Esophagus muscularis mucosa (tissue), 4 donors: Measurements from ENCODE around the gene PPP1R12A. TPM values are rescaled to one million over a fixed set of nuclear protein-coding genes. Genes with fewer than 3 reads are reported as not detected.

Experiments
- DNase-seq: peaks from one replicate; pipeline ENCODE4 v3.0.0-alpha.2; 2017; ENCODE audit errors: extremely low spot score
- H3K27ac ChIP-seq, 4 donors: fragments of 200-600 bp; sonication (generic); replicated peaks in 1 of 4; 1 replicate in 3 of 4; 2 replicates in 1 of 4; pipeline ENCODE4 v1.5.1; 2016 to 2019; ENCODE audit warnings: mild to moderate bottlenecking in 1 of 4
- H3K27me3 ChIP-seq, 4 donors: fragments of 200-600 bp; sonication (generic); one replicate each; pipeline versions ENCODE4 v1.5.1 to v1.6.0; 2016 to 2019
- H3K36me3 ChIP-seq, 4 donors: fragments of 200-600 bp; sonication (generic); one replicate each; pipeline ENCODE4 v1.5.1; 2016 to 2019
- H3K4me1 ChIP-seq, 4 donors: fragments of 200-600 bp; sonication (generic); one replicate each; pipeline ENCODE4 v1.5.1; 2016 to 2019
- H3K4me3 ChIP-seq, 4 donors: fragments of 200-600 bp; sonication (generic); 1 replicate in 2 of 4; 2 replicates in 2 of 4; pipeline ENCODE4 v1.5.1; 2016 to 2019; ENCODE audit warnings: mild to moderate bottlenecking in 4 of 4, moderate library complexity in 1 of 4
- H3K9me3 ChIP-seq, 4 donors: fragments of 200-600 bp; sonication (generic); 1 replicate in 3 of 4; 2 replicates in 1 of 4; pipeline ENCODE4 v1.5.1; 2016 to 2019
- EP300 ChIP-seq: sonication (generic); formaldehyde crosslinking; IDR thresholded peaks from one replicate; pipeline ENCODE4 v1.6.1; 2017; ENCODE audit warnings: antibody characterized with exemption
- POLR2A ChIP-seq: fragments of 450-650 bp; IDR thresholded peaks from one replicate; pipeline ENCODE4 v1.6.1; 2017; ENCODE audit warnings: antibody characterized with exemption, moderate library complexity, mild to moderate bottlenecking, low read depth
- POLR2AphosphoS5 ChIP-seq, 2 donors: sonication (generic); formaldehyde crosslinking; IDR thresholded peaks; one replicate each; pipeline ENCODE4 v1.6.1; 2017; ENCODE audit warnings: antibody characterized with exemption in 2 of 2
- WGBS: methylation state at CpG from one replicate; pipeline ENCODE4 v1.1.5; 2018; 5-methylcytosine and 5-hydroxymethylcytosine counted together
- intact Hi-C: fragments of 100-400 bp; cut with DNase I; formaldehyde crosslinking; loops from one replicate; pipeline ENCODE4 v1.15.1; 2023
- total RNA-seq, 4 donors: library from RNA; depleted of rRNA; stranded (reverse); fragments of >200 nt; gene quantifications; one replicate each; pipeline versions ENCODE4 v1.1.0 to v1.2.1, GENCODE V29; 2016
- TF ChIP-seq, protein P1 (sequence below), 3 experiments: fragments of 200-600 bp in 2 of 3; fragments of 450-650 bp in 1 of 3; sonication (generic) in 2 of 3; IDR thresholded peaks; one replicate each; pipeline ENCODE4 v1.5.1; 2017 to 2019; ENCODE audit warnings: antibody characterized with exemption in 3 of 3, mild to moderate bottlenecking in 2 of 3, moderate library complexity in 1 of 3

The PPP1R12A gene
- total RNA-seq, 4 donors from 2014 or later, result 441 to 691 (median 542) TPM

DNA sequence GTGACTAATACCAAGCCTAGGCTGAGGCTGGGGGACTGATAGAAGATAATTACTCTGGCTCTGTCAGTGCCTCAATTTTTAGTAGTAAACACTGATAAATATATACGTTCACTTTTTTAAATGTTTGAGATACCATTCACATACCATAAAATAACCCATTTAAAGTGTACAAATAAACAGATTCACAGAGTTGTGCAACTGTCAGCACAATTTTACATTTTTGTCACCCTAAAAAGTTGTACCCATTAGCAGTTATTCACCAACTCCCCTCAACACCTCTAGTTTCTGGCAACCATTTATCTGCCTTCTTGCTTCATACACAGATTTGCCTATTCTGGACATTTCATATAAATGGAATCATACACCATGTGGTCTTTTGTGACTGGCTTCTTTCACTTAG lies 15.1 kb downstream of the PPP1R12A start:
- H3K4me3 ChIP-seq, result no peak overlapping the region
- no peaks in the 10 kb centered on the region for H3K9me3 ChIP-seq
- TF ChIP-seq POLR2A, result no peak
- no peak for TF ChIP-seq EP300
- TF ChIP-seq, protein P1, sequence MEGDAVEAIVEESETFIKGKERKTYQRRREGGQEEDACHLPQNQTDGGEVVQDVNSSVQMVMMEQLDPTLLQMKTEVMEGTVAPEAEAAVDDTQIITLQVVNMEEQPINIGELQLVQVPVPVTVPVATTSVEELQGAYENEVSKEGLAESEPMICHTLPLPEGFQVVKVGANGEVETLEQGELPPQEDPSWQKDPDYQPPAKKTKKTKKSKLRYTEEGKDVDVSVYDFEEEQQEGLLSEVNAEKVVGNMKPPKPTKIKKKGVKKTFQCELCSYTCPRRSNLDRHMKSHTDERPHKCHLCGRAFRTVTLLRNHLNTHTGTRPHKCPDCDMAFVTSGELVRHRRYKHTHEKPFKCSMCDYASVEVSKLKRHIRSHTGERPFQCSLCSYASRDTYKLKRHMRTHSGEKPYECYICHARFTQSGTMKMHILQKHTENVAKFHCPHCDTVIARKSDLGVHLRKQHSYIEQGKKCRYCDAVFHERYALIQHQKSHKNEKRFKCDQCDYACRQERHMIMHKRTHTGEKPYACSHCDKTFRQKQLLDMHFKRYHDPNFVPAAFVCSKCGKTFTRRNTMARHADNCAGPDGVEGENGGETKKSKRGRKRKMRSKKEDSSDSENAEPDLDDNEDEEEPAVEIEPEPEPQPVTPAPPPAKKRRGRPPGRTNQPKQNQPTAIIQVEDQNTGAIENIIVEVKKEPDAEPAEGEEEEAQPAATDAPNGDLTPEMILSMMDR (IDR thresholded peaks at IDR 0.05), result no peak
- no peak for TF ChIP-seq POLR2AphosphoS5 (IDR thresholded peaks at IDR 0.05)
- peaks cover 16 to 99% (median 94%) of the 10 kb centered on the region in 4 donors for H3K4me1 ChIP-seq
- intact Hi-C loops, result no loop called here
- H3K27me3 ChIP-seq, result no peaks in the 10 kb centered on the region
- H3K27ac ChIP-seq, result peak overlapping the region; percentile 3 to 71 (median 48)
- H3K36me3 ChIP-seq, result no peaks in the 10 kb centered on the region
- 37% methylated on average over 1 of the region's 1 CpG for WGBS
- DNase-seq, result no peak

GRCh38 chr12:79916826-79917225 lies 18.1 kb downstream of the PPP1R12A start:
- no peaks in the 10 kb centered on the region for H3K36me3 ChIP-seq
- H3K4me1 ChIP-seq, result peaks cover 8 to 100% (median 96%) of the 10 kb centered on the region in 4 donors
- WGBS, result 67% methylated on average over 2 of the region's 2 CpGs
- H3K27me3 ChIP-seq, result no peaks in the 10 kb centered on the region
- TF ChIP-seq, protein P1 (IDR thresholded peaks at IDR 0.05), result no peak
- TF ChIP-seq POLR2AphosphoS5 (IDR thresholded peaks at IDR 0.05) (no peak), EP300 (no peak), POLR2A (no peak)
- no peak for DNase-seq
- peak overlapping the region in 1 of 4 donors; percentile 2 for H3K4me3 ChIP-seq
- H3K27ac ChIP-seq, result peak overlapping the region; percentile 7 to 71 (median 48)
- intact Hi-C loops, result no loop called here
- no peaks in the 10 kb centered on the region for H3K9me3 ChIP-seq

- peak overlapping the region; percentile 48 to 67 (median 60) for H3K27ac ChIP-seq
These were observed 22.8 kb downstream of the PPP1R12A start for GRCh38 chr12:79911889-79912656.

GRCh38 chr12:79908366-79908765 lies 26.5 kb downstream of the PPP1R12A start:
- TF ChIP-seq POLR2AphosphoS5 (IDR thresholded peaks at IDR 0.05) (no peak), POLR2A (no peak), EP300 (no peak)
- TF ChIP-seq, protein P1 (IDR thresholded peaks at IDR 0.05), result no peak
- no peaks in the 10 kb centered on the region for H3K9me3 ChIP-seq
- peak overlapping the region; percentile 43 to 67 (median 60) for H3K27ac ChIP-seq
- H3K36me3 ChIP-seq, result no peaks in the 10 kb centered on the region
- H3K27me3 ChIP-seq, result no peaks in the 10 kb centered on the region
- peak overlapping the region in 1 of 4 donors; percentile 9 for H3K4me3 ChIP-seq
- peaks cover 15 to 96% (median 89%) of the 10 kb centered on the region in 4 donors for H3K4me1 ChIP-seq
- intact Hi-C loops, result no loop called here
- no peak for DNase-seq

More at GRCh38 chr12:79911889-79912656, 22.8 kb downstream of the PPP1R12A start:
- Histone ChIP-seq H3K4me1 (peaks cover 10 to 99% (median 94%) of the 10 kb centered on the region in 4 donors), H3K27me3 (no peaks in the 10 kb centered on the region), H3K9me3 (no peaks in the 10 kb centered on the region), H3K4me3 (peak overlapping the region in 2 of 4 donors; percentile 15), H3K36me3 (no peaks in the 10 kb centered on the region)
- DNase-seq, result no peak
- intact Hi-C loops, result no loop called here
- WGBS, result 52% methylated on average over 6 of the region's 6 CpGs
- TF ChIP-seq, protein P1 (IDR thresholded peaks at IDR 0.05), result no peak
- TF ChIP-seq POLR2AphosphoS5 (IDR thresholded peaks at IDR 0.05), result peak; percentile 19 to 55
